GM21619 (cell line): ENCODE results near the gene UGT1A10.
"Not testable (repeated sequence)": the region's sequence is repeated elsewhere in the genome, so short reads cannot be mapped to it uniquely, and the experiment has no call there.

ENCODE experiments used
- ATAC-seq: cut with Tn5 transposase; IDR thresholded peaks from one replicate; pipeline ENCODE4 v1.9.1; 2021; ENCODE audit not compliant: unreplicated experiment

Gene UGT1A10

DNA sequence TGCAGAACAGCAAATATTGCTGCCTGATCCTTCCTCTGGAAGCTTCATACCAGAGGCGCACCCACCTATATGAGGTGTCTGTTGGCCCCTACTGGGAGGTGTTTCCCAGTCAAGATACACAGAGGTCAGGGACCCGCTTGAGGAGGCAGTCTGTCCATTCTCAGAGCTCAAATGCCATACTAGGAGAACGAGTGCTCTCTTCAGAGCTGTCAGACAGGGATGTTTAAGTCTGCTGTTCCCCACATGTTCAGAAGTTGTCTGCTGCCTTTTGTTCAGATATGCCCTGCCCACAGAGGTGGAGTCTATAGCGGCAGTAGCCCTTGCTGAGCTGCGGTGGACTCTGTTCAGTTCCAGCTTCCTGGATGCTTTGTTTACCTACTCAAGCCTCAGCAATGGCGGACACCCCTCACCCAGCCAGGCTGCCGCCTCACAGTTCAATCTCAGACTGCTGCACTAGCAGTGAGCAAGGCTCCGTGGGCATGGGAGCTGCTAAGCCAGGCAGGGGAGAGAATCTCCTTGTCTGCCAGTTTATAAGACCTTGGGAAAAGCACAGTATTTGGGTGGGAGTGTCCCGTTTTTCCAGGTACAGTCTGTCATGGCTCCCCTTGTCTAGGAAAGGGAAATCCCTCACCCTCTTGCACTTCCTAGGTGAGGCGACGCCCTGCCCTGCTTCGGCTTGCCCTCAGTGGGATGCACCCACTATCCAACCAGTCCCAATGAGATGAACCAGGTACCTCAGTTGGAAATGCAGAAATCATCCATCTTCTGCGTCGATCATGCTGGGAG is 100.8 kb downstream of the UGT1A10 start:
- ATAC-seq = not testable (repeated sequence)

DNA sequence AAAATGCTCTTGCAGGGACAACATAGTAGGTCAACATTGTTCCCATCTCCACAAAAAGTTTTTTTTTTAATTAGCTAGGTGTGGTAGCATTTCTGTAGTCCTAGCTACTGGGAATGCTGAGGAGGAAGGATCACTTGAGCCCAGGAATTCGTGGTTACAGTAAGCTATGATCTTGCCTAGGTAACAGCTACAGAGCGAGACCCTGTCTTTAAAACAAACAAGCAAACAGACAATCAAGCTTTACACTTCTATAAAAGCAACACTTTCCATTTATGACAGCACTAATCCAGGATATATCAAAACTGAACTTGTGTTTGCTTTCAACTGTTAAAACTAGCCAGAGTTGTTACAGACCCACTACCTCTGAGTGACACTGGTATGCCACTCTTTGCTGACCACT is 104.6 kb downstream of the UGT1A10 start:
- no peak for ATAC-seq

DNA sequence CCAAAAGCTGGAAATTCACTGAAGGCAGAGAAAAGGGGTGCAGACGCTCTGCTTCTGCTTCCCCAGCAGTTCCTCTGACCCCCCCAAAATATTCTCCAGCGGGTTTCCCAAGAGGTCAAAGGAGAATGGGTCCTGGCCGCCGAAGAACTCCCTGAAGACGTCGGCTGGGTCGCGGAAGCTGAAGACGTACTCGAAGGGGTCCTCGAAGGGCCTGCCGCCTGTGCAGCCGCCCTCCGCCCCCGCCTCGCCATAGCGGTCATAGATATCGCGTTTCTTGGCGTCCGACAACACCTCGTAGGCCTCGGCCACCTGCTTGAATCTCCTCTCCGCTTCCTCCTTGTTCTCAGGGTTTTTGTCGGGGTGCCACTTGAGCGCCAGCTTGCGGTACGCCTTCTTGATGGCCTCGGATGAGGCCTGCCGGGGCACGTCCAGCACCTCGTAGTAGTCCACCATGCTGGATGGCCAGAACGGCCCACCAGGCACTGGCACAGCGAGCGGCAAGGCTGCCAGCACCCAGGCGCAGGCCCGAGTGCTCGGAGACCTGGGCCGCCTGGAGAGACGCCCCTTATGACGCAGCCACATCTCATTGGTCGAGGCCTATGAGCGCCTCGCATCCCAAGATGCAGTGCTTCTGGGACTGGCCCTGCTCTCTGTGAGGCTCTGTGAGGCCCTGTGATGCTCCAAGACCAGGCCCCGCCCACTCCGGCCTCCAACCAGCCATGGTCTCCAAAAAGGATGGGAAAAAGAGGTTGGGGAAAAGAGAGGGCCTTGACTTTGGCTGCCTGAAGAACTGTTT is 107.4 kb downstream of the UGT1A10 start:
- no peak for ATAC-seq

DNA sequence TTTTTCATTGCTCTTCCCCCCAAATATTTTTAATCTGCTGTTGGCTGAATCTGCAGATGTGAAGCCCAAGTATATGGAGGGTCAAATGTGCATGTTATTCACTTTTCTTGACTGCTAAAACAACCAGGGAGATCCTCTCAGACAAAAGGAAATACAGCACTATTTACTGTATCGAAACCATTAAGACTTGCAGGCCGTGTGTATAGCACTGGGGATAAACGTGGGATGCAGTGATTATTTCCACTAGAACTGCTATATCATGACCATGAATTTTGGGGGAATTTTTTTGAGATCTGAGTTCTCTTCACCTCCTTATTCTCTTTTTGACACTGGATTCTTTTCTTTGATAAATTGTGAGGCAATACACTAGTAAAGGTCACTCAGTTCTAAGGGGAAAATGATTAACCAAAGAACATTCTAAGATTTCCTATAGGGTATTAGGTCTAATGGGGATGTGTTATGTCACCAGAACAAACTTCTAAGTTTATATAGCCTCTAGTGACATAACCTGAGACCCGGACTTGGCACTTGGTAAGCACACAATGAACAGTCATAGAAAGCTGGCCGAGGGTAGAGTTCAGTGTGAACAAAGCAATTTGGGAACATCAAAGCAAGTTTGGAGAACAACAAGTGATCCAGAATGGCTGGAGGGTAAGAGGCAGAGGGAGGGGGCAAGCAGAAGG is 109.0 kb downstream of the UGT1A10 start:
- ATAC-seq = no peak

DNA sequence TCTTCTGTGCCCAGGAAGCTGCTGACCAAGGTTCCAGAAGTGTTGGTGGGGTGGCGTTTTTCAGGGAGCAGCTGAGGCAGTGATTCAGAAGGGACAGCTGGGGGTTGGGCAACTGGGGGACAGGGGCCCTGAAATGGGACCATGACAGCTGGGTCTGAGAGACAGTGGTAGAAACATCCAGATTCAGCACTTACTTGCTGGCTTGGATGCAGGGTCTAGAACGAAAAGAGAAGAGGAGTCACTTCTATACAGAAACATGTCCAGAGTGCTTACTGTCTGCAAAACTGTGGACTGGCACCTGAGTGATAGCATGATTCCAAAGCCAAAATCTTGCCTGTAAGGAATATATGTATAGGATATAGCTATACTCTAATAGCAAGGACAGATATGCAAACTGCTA is 109.6 kb downstream of the UGT1A10 start:
- ATAC-seq = not testable (repeated sequence)

DNA sequence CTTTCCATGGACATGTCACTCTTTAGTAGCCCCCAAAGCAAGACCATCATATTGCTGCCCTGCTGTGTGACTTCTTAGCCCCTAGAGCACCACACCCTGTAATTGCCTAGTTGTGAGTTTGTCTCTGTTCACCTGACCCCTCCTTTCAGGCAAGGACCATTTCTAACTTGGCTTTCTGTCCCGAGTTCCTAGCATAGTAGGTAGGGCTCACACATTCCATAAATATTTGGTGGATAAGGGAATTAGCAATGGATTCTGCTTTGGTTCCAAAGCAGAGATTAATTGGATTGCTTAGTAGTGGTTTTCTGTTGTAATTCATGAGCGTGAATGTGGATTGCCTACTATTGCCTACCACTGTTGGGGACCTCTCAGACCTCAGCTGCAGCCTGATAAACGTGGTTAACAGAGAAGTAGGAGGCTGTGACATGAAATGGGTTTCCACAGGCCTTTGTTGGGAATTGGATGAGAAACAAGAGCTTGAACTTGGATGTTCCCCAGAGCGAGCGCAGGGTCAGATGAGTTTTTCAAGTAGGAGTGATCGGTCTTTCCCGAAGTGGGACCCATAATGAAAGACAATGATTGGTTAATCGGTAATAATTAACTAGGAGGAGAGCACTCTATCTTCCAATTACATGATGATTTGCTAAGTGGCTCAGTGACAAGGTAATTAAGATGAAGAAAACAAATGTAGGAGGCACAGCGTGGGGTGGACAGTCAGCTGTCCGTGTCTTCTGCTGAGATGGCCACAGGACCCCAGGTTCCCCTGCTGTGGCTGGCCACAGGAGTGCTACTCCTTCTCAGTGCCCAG is 110.4 kb downstream of the UGT1A10 start:
- no peak for ATAC-seq

DNA sequence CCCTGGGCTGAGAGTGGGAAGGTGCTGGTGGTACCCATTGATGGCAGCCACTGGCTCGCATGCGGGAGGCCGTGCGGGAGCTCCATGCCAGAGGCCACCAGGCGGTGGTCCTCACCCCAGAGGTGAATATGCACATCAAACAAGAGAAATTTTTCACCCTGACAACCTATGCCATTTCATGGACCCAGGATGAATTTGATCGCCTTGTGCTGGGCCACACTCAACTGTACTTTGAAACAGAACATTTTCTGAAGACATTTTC is 111.0 kb downstream of the UGT1A10 start:
- no peak for ATAC-seq

DNA sequence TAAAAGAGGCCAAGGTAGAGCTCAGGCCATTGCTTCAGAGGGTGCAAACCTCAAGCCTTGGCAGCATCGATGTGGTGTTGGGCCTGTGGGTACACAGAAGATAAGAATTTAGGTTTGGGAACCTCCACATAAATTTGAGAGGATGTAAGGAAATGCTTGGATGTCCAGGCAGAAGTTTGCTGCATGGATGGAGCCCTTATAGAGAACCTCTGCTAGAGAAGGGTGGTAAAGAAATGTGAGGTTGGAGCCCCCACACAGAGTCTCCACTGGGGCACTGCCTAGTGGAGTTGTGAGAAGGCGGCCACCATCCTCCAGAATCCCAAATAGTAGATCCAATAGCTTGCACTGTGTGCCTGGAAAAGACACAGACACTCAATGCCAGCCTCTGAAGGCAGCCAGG is 114.4 kb downstream of the UGT1A10 start:
- ATAC-seq = not testable (repeated sequence)

DNA sequence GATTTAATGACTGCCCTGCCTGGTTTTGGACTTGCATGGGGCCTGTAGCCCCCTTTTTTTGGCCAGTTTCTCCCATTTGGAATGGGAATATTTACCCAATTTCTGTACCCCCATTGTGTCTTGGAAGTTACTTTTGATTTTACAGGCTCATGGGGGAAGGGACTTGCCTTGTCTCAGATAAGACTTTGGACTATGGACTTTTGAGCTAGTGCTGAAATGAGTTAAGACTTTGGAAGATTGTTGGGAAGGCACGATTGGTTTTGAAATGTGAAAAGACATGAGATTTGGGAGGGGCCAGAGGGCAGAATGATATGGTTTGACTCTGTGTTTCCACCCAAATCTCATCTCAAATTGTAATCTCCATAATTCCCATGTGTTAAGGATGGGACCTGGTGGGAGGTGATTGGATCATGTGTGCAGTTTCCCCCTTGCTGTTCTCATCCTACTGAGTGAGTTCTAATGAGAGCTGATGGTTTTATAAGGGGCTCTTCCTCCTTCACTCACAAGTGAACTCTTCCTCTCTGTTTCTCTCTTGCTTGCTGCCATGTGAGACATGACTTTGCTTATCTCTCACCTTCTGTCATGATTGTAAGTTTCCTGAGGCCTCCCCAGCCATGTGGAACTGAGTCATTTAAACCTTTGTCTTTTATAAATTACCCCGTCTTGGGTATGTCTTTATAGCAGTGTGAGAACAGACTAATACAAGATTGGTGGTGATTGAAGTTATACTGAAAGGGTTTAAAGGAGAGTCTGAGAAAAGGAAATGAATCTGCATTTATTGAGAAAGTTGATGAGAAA is 115.2 kb downstream of the UGT1A10 start:
- ATAC-seq = not testable (repeated sequence)

DNA sequence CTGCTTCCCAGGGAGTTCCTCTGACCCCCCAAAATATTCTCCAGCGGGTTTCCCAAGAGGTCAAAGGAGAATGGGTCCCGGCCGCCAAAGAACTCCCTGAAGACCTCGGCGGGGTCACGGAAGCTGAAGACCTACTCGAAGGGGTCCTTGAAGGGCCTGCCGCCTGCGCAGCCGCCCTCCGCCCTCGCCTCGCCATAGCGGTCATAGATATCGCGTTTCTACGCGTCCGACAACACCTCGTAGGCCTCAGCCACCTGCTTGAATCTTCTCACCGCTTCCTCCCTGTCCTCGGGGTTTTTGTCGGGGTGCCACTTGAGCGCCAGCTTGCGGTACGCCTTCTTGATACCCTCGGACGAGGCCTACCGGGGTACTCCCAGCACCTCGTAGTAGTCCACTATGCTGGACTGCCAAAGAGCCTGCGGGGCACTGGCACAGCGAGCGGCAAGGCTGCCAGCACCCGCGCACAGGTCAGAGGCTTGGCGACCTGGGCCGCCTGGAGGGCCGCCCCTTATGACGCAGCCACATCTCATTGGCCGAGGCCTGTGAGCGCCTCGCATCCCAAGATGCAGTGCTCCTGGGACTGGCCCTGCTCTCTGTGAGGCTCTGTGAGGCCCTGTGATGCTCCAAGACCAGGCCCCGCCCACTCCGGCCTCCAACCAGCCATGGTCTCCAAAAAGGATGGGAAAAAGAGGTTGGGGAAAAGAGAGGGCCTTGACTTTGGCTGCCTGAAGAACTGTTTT is 118.8 kb downstream of the UGT1A10 start:
- no peak for ATAC-seq

DNA sequence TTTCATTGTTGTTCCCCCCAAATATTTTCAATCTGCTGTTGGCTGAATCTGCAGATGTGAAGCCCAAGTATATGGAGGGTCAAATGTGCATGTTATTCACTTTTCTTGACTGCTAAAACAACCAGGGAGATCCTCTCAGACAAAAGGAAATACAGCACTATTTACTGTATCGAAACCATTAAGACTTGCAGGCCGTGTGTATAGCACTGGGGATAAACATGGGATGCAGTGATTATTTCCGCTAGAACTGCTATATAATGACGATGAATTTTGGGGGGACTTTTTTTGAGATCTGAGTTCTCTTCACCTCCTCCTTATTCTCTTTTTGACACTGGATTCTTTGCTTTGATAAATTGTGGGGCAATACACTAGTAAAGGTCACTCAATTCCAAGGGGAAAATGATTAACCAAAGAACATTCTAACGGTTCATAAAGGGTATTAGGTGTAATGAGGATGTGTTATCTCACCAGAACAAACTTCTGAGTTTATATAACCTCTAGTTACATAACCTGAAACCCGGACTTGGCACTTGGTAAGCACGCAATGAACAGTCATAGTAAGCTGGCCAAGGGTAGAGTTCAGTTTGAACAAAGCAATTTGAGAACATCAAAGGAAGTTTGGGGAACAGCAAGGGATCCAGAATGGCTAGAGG is 120.3 kb downstream of the UGT1A10 start:
- no peak for ATAC-seq

DNA sequence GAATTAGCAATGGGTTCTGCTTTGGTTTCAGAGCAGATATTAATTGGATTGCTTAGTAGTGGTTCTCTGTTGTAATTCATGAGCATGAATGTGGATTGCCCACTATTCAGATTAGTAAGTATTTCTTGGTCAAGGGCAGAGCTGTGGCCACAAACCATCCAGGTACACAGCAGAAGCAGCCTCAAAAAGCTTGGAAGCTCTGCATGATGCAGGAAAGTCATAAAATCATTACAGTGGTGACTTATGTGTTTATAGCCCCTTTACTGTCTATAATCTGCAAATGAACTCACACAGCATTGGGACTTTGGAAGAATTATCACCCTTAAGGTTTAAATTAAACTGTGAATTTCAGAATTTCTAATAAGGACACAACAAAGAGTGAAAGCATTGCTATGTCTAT is 121.9 kb downstream of the UGT1A10 start:
- no peak for ATAC-seq

DNA sequence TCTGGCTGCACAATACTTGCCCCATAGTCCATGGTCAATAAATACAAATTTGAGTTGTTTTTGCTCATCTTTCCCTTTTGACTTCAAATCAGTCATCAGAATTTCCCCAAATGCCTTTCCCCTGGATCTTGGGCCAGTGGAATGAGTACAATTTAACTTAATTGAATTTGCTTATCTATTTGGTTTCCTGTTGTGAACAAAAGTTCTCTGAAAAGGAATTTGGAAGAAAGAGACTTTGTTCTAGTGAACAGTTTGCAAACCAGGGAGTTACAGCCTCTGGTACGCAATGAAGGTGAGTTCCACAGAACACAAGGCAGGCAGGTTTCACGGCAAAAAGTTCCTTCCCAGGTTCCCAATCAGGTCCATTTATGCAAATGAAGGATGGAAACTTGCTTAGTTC is 122.6 kb downstream of the UGT1A10 start:
- ATAC-seq = no peak

DNA sequence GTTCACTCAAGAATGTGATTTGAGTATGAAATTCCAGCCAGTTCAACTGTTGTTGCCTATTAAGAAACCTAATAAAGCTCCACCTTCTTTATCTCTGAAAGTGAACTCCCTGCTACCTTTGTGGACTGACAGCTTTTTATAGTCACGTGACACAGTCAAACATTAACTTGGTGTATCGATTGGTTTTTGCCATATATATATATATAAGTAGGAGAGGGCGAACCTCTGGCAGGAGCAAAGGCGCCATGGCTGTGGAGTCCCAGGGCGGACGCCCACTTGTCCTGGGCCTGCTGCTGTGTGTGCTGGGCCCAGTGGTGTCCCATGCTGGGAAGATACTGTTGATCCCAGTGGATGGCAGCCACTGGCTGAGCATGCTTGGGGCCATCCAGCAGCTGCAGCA is 123.8 kb downstream of the UGT1A10 start, which contains the start of gene UGT1A1:
UGT1A1 (plus strand) TSS at position 228 of the 400 bp plus-strand sequence; CDS start at position 246, 18 bp downstream.
- ATAC-seq = no peak

DNA sequence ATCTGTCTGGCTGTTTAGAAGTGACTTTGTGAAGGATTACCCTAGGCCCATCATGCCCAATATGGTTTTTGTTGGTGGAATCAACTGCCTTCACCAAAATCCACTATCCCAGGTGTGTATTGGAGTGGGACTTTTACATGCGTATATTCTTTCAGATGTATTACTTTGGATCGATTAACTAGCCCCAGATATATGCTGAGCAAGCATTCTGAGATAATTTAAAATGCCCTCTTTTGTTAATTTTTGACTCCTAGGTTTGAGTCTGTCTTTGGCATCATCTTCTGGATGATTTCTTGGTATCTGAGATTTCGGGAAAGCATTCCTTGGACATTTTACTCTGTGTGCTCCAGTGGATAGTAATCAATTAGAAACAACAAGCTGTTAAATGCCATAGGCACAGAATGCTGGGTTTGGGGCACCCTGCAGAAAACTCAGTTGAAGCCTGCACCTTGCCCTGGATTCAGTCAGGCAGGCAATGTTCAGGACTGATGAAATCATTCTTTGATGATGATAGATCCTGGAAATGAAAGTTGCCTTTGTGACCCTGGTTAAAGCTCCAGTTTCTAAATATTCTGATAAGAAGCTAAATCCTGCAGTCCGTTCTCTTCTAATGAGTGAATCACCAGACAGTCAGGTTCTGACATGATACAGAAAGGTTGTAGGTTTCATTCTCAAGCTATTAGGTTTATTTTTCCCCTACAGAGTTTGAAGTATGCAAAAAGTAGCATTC is 125.0 kb downstream of the UGT1A10 start:
- no peak for ATAC-seq

DNA sequence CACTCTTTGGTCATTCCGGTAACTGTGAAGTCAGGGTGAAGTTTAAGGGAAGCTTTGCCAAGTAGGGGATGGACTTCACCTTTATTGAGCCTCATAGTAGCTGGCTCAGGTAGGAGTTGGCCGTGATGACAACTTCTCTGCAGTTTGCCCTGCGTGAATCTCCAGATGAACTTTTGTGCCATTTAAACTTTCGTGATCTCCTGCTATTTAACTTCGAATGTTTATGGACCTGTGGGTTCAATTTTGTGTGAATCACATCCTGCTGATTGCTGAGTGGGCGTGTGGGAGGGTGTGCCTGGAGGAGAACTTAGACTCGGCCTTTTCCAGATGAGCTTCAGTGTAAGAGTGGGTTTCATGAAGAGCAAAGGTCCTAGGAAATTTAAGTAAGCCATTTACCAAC is 128.0 kb downstream of the UGT1A10 start:
- no peak for ATAC-seq

DNA sequence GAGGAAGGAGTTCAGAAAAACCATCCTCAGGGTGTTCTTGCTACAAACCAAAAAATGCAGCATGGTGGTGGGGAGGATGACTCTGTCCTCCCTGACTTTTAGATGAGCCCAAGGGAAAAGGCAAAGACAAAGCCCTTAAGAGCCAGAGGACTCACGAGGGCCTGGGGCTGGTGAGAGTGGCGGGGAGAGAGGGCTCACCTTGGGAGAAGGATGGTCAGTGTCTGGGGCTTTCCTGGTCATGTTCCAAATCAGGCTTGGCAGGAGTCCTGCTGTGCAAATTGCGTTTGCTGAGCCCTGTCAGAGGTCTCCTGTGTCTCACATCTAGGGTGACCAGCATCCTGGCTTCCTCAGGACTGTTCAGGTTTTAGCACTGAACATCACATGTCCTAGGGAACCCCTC is 128.5 kb downstream of the UGT1A10 start:
- no peak for ATAC-seq

DNA sequence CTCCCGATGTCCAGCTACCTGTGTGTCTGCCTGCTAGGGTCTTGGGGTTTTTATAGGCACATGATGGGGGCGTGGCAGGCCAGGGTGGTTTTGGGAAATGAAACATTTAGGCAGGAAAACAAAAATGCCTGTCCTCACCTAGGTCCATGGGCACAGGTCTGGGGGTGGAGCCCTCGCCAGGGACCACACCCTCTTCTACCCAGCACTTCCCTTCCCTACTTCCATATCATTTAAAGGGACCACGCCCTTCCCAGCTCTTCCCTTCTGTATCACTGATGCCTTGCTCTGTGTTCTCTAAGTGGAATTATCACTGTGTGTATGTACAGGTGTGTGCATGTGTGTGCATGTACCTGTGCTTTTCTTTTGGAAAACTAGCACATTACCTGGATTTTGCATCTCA is 130.2 kb downstream of the UGT1A10 start:
- ATAC-seq = no peak
